ENCODE data around the gene RIOK3.

Gene RIOK3

GRCh38 chr18:23471486-23471885 lies 18.4 kb downstream of the RIOK3 start (continued):
- TF ChIP-seq ZXDB (tag by site-specific recombination; IDR thresholded peaks at IDR 0.05), result no peak
- TF ChIP-seq ZBTB20 (tag by site-specific recombination; IDR thresholded peaks at IDR 0.05), result no peak
- no peak for TF ChIP-seq ZNF776 (tag by site-specific recombination; IDR thresholded peaks at IDR 0.05; ENCODE audit: borderline replicate concordance)
- TF ChIP-seq ZNF184 (tag by site-specific recombination; IDR thresholded peaks at IDR 0.05), result no peak
- TF ChIP-seq, protein P1, sequence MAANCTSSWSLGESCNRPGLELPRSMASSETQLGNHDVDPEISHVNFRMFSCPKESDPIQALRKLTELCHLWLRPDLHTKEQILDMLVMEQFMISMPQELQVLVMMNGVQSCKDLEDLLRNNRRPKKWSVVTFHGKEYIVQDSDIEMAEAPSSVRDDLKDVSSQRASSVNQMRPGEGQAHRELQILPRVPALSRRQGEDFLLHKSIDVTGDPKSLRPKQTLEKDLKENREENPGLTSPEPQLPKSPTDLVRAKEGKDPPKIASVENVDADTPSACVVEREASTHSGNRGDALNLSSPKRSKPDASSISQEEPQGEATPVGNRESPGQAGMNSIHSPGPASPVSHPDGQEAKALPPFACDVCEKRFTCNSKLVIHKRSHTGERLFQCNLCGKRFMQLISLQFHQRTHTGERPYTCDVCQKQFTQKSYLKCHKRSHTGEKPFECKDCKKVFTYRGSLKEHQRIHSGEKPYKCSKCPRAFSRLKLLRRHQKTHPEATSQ (tag by site-specific recombination; IDR thresholded peaks at IDR 0.05), result no peak
- no peak for TF ChIP-seq ZNF433 (tag by site-specific recombination; IDR thresholded peaks at IDR 0.05; ENCODE audit: low read depth)
- TF ChIP-seq ZNF174 (tag by site-specific recombination; IDR thresholded peaks at IDR 0.05), result no peak
- TF ChIP-seq ELK4 (IDR thresholded peaks at IDR 0.05; ENCODE audit: borderline replicate concordance, low read depth, low read length), result no peak
- TF ChIP-seq ZNF155 (tag by site-specific recombination; IDR thresholded peaks at IDR 0.05), result no peak
- TF ChIP-seq ZNF169 (tag by site-specific recombination; IDR thresholded peaks at IDR 0.05), result no peak
- TF ChIP-seq SETDB1 (IDR thresholded peaks at IDR 0.05; ENCODE audit: insufficient read length, low read length), result no peak

DNA sequence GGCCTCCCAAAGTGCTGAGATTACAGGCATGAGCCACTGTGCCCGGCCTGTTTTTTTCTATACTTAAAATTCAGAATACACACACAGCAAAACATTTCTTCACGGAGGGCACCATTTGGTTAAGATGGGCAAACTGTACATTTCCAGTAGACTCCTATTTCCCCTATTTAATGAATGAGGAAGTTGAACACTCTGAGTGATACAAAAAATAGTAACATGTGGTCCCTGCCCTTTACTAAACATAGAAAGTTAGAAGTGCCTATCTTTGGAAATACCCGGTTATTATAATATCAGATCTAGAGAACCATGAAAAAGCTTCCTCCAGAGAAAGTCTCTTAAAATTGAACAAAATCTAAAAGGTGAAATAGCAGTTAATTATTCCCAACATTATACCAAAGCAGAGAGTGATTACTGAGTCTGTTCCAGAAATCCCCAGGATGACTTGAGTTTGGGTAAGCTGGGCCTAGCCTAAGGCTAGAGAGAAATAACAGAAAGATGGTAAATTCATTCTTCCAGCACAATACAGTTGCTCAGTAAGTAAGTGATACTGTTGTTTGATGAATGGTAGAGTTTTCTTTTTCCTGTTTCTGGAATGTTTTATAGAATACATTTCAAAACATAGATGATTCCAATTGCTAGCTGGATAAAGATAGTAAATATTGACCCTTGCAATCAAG lies 26.9 kb downstream of the RIOK3 start:
- H3K4me3 ChIP-seq (ENCODE audit: low read depth, low read length), result no peak overlapping the region
- H3K36me3 ChIP-seq (ENCODE audit: control insufficient read depth in 2 of 2, insufficient read depth in 1 of 2, low read length in 2 of 2), result peaks cover 57 to 82% of the 10 kb centered on the region in 2 experiments
- H3K9me3 ChIP-seq (ENCODE audit: control insufficient read depth, insufficient read depth, low read depth, low read length), result no peaks in the 10 kb centered on the region
- TF ChIP-seq KLF7 (tag by site-specific recombination; IDR thresholded peaks at IDR 0.05; ENCODE audit: borderline replicate concordance) (no peak), ZNF76 (tag by site-specific recombination; IDR thresholded peaks at IDR 0.05; ENCODE audit: borderline replicate concordance, low read depth) (no peak), ZNF785 (tag by site-specific recombination; IDR thresholded peaks at IDR 0.05) (no peak), KLF10 (tag by site-specific recombination; IDR thresholded peaks at IDR 0.05) (no peak), ZBTB48 (tag by site-specific recombination; IDR thresholded peaks at IDR 0.05) (no peak), INSM2 (tag by site-specific recombination; IDR thresholded peaks at IDR 0.05) (no peak), ZNF239 (tag by site-specific recombination; IDR thresholded peaks at IDR 0.05) (no peak), ZNF24 (tag by site-specific recombination; IDR thresholded peaks at IDR 0.05) (no peak)
- no peak overlapping the region for H3K27ac ChIP-seq (ENCODE audit: extremely low read depth, low read depth, low read length)
- CTCF ChIA-PET, result interaction anchor here (0.6 to 1.4 kb wide), 3 partner anchors 18 to 410 kb away, joined by 4 to 8 read pairs (median 5); no protein-coding TSS in a partner anchor
- POLR2A ChIA-PET, result no interaction called here
- no peaks in the 10 kb centered on the region for H3K4me1 ChIP-seq (ENCODE audit: control insufficient read depth, insufficient read depth, low read length)

- no peaks in the 10 kb centered on the region for H3K9me3 ChIP-seq (ENCODE audit: control insufficient read depth, insufficient read depth, low read depth, low read length)
- TF ChIP-seq ZNF324 (tag by site-specific recombination; IDR thresholded peaks at IDR 0.05) (no peak), ZNF335 (tag by site-specific recombination; conservative IDR thresholded peaks at IDR 0.05) (0 out of 2 replicates have a peak, but pooled peaks have one; percentile 30)
- H3K4me3 ChIP-seq (ENCODE audit: low read depth, low read length), result no peak overlapping the region
- no peaks in the 10 kb centered on the region; the same call in 1 of the 2 replicates for H3K4me1 ChIP-seq (ENCODE audit: control insufficient read depth, insufficient read depth, low read length)
- H3K36me3 ChIP-seq (ENCODE audit: control insufficient read depth in 2 of 2, insufficient read depth in 1 of 2, low read length in 2 of 2), result peaks cover 16 to 36% of the 10 kb centered on the region in 2 experiments
- ChIA-PET CTCF (interaction anchor here (0.6 to 1.7 kb wide), 5 partner anchors 14 to 434 kb away, joined by 3 to 11 read pairs (median 4); no protein-coding TSS in a partner anchor), POLR2A (interaction anchor here (1.5 kb wide), 1 partner anchor 32 kb away, joined by 5 read pairs; the partner anchor contains the start of gene RIOK3)
- H3K27ac ChIP-seq (ENCODE audit: extremely low read depth, low read depth, low read length), result no peak overlapping the region
Measured at GRCh38 chr18:23484561-23485182, 31.6 kb downstream of the RIOK3 start.

Measured in HEK293 (cell line).